H1 (cell line): Measurements from ENCODE around the gene CTTNBP2. TPM values are rescaled to one million over a fixed set of nuclear protein-coding genes. Genes with fewer than 3 reads are reported as not detected.

Source experiments
- CTCF ChIA-PET: fragments of 300-600 bp; sonication (Branson Sonifier 250); formaldehyde crosslinking; loops from one replicate; lab custom pipeline; 2021; ENCODE audit not compliant: partially characterized antibody; lab: Charles Lee
- POLR2A ChIA-PET: fragments of 300-600 bp; sonication (Branson Sonifier 250); formaldehyde crosslinking; loops from one replicate; lab custom pipeline; 2021; ENCODE audit warnings: inconsistent platforms; ENCODE audit not compliant: partially characterized antibody; lab: Charles Lee
- DNase-seq, 2 experiments: peaks; one replicate each; pipeline versions ENCODE4 v3.0.0 to v3.0.0-alpha.2; 2010 to 2022; ENCODE audit warnings: low spot score in 2 of 2, low read depth in 1 of 2, mixed read lengths in 1 of 2
- FAIRE-seq: peaks from 2 replicates; lab custom pipeline; 2011; peaks lifted over from hg19 to GRCh38; lab: Jason Lieb, UNC
- H2AFZ ChIP-seq: 2 replicates; pipeline ENCODE4 v1.8.1; 2012; ENCODE audit warnings: low read length, inconsistent platforms
- H2AK5ac ChIP-seq: 2 replicates; pipeline ENCODE4 v1.6.1; 2013; ENCODE audit warnings: low read depth, low read length
- H2BK120ac ChIP-seq: replicated peaks from 2 replicates; pipeline ENCODE3; 2013; ENCODE audit warnings: low read depth, low read length, inconsistent platforms
- H2BK12ac ChIP-seq: 2 replicates; pipeline ENCODE4 v1.6.1; 2013; ENCODE audit warnings: low read depth, low read length
- H2BK15ac ChIP-seq: 2 replicates; pipeline ENCODE4 v1.6.1; 2013; ENCODE audit warnings: low read length
- H2BK20ac ChIP-seq: 2 replicates; pipeline ENCODE4 v1.6.1; 2013; ENCODE audit warnings: low read length
- H2BK5ac ChIP-seq: 2 replicates; pipeline ENCODE4 v1.6.1; 2013; ENCODE audit warnings: low read depth, low read length
- H3K14ac ChIP-seq: 2 replicates; pipeline ENCODE4 v1.6.1; 2013; ENCODE audit warnings: inconsistent platforms; ENCODE audit not compliant: insufficient read length
- H3K18ac ChIP-seq: 2 replicates; pipeline ENCODE4 v1.6.1; 2013; ENCODE audit warnings: low read length; ENCODE audit errors: extremely low read depth
- H3K23ac ChIP-seq: 2 replicates; pipeline ENCODE4 v1.6.1; 2013; ENCODE audit warnings: inconsistent platforms; ENCODE audit not compliant: insufficient read length
- H3K23me2 ChIP-seq: 2 replicates; pipeline ENCODE4 v1.6.1; 2013; ENCODE audit warnings: low read depth, low read length
- H3K27ac ChIP-seq: 2 replicates; pipeline ENCODE4 v1.6.1; 2011; ENCODE audit warnings: low read depth, low read length, inconsistent platforms
- H3K27me3 ChIP-seq, 4 experiments: replicated peaks in 1 of 4; 1 replicate in 1 of 4; 2 replicates in 3 of 4; pipeline versions ENCODE4 v1.6.1 to v1.8.1; 2011 to 2013; ENCODE audit warnings: low read length in 3 of 4, mild to moderate bottlenecking in 3 of 4, inconsistent platforms in 2 of 4, mixed read lengths in 2 of 4, moderate library complexity in 1 of 4; ENCODE audit not compliant: control insufficient read depth in 3 of 4, insufficient read depth in 3 of 4; ENCODE audit errors: extremely low read depth in 1 of 4
- H3K36me3 ChIP-seq, 4 experiments: 2 replicates each; pipeline versions ENCODE4 v1.6.1 to v1.8.1; 2011 to 2013; ENCODE audit warnings: mild to moderate bottlenecking in 4 of 4, low read length in 3 of 4, moderate library complexity in 2 of 4, control low read depth in 1 of 4, inconsistent platforms in 1 of 4; ENCODE audit not compliant: insufficient read depth in 4 of 4, control insufficient read depth in 2 of 4
- H3K4ac ChIP-seq: replicated peaks from 2 replicates; pipeline ENCODE3; 2013; ENCODE audit warnings: low read length, low read depth, mixed read lengths, inconsistent platforms; ENCODE audit not compliant: insufficient read length
- H3K4me1 ChIP-seq, 4 experiments: replicated peaks in 1 of 4; 1 replicate in 1 of 4; 2 replicates in 3 of 4; pipeline versions ENCODE4 v1.6.1 to v1.8.1; 2011 to 2013; ENCODE audit warnings: low read length in 3 of 4, inconsistent platforms in 2 of 4, mixed read lengths in 1 of 4; ENCODE audit not compliant: insufficient read depth in 4 of 4, control insufficient read depth in 3 of 4
- H3K4me2 ChIP-seq, 2 experiments: 2 replicates each; pipeline versions ENCODE4 v1.6.1 to v1.8.1; 2011 to 2013; ENCODE audit warnings: low read depth in 2 of 2, low read length in 2 of 2, control low read depth in 1 of 2, inconsistent platforms in 1 of 2, mild to moderate bottlenecking in 1 of 2; ENCODE audit not compliant: insufficient read depth in 1 of 2
- H3K4me3 ChIP-seq, 4 experiments: fragments of 200-600, 300-600 bp in 1 of 4; sonication (generic), shearing (Covaris generic), sonication (Bioruptor Twin) in 1 of 4; 2 replicates each; pipeline versions ENCODE4 v1.5.1 to v1.8.1; 2011 to 2016; ENCODE audit warnings: low read length in 4 of 4, low read depth in 3 of 4, control low read depth in 2 of 4, inconsistent platforms in 2 of 4, mild to moderate bottlenecking in 2 of 4, mixed read lengths in 1 of 4, moderate library complexity in 1 of 4; ENCODE audit not compliant: insufficient read depth in 2 of 4; ENCODE audit errors: extremely low read depth in 1 of 4
- H3K56ac ChIP-seq: replicated peaks from 2 replicates; pipeline ENCODE3; 2013; ENCODE audit warnings: low read depth, mild to moderate bottlenecking, mixed read lengths, low read length, inconsistent platforms; ENCODE audit not compliant: insufficient read length
- H3K79me1 ChIP-seq: 2 replicates; pipeline ENCODE4 v1.6.1; 2013; ENCODE audit warnings: low read depth, low read length, control low read depth
- H3K79me2 ChIP-seq, 2 experiments: 2 replicates each; pipeline versions ENCODE4 v1.6.1 to v1.8.1; 2012 to 2013; ENCODE audit warnings: low read length in 2 of 2, mild to moderate bottlenecking in 2 of 2, inconsistent platforms in 1 of 2; ENCODE audit not compliant: insufficient read depth in 2 of 2, control insufficient read depth in 1 of 2
- H3K9ac ChIP-seq, 4 experiments: replicated peaks in 1 of 4; 1 replicate in 1 of 4; 2 replicates in 3 of 4; pipeline versions ENCODE4 v1.6.1 to v1.8.1; 2011 to 2013; ENCODE audit warnings: low read depth in 3 of 4, low read length in 3 of 4, control low read depth in 2 of 4, mild to moderate bottlenecking in 2 of 4, moderate library complexity in 2 of 4, inconsistent platforms in 1 of 4; ENCODE audit errors: extremely low read depth in 1 of 4
- H3K9me3 ChIP-seq, 2 experiments: 2 replicates each; pipeline versions ENCODE4 v1.6.1 to v1.8.1; 2012 to 2013; ENCODE audit warnings: mild to moderate bottlenecking in 2 of 2, moderate library complexity in 2 of 2, control low read depth in 1 of 2, inconsistent platforms in 1 of 2, low read depth in 1 of 2, low read length in 1 of 2, mixed read lengths in 1 of 2; ENCODE audit not compliant: insufficient read depth in 2 of 2
- H4K20me1 ChIP-seq, 2 experiments: replicated peaks in 1 of 2; 2 replicates each; pipeline versions ENCODE3 to v1.8.1; 2011 to 2013; ENCODE audit warnings: inconsistent platforms in 2 of 2, low read length in 2 of 2, mild to moderate bottlenecking in 1 of 2; ENCODE audit not compliant: insufficient read depth in 2 of 2, control insufficient read depth in 1 of 2
- H4K5ac ChIP-seq: 2 replicates; pipeline ENCODE4 v1.6.1; 2013; ENCODE audit warnings: low read length, low read depth, mixed read lengths, inconsistent platforms; ENCODE audit not compliant: insufficient read length
- H4K8ac ChIP-seq: 2 replicates; pipeline ENCODE4 v1.8.0; 2013; ENCODE audit warnings: mild to moderate bottlenecking, moderate library complexity, low read length, inconsistent platforms; ENCODE audit not compliant: insufficient read depth; ENCODE audit errors: extremely low read depth
- H4K91ac ChIP-seq: replicated peaks from 2 replicates; pipeline ENCODE3; 2013; ENCODE audit warnings: low read length, mixed read lengths, inconsistent platforms; ENCODE audit not compliant: insufficient read length
- CBX8 ChIP-seq: fragments of 300-800, 300-1000 bp; sonication (generic); IDR thresholded peaks from 2 replicates; pipeline ENCODE4 v1.7.1; 2016; ENCODE audit warnings: low read depth, low read length, borderline replicate concordance
- EGR1 ChIP-seq: IDR thresholded peaks from 2 replicates; pipeline ENCODE4 v1.6.1; 2011; ENCODE audit warnings: low read depth, low read length, borderline replicate concordance
- HDAC2 ChIP-seq, 2 experiments: fragments of 300-600 bp in 1 of 2; sonication (generic) in 1 of 2; IDR thresholded peaks; 2 replicates each; pipeline ENCODE4 v1.6.1; 2011 to 2012; ENCODE audit warnings: low read depth in 2 of 2, low read length in 2 of 2, mild to moderate bottlenecking in 2 of 2, moderate library complexity in 2 of 2, borderline replicate concordance in 1 of 2, inconsistent platforms in 1 of 2
- JUN ChIP-seq: IDR thresholded peaks from 2 replicates; pipeline ENCODE4 v1.6.1; 2011; ENCODE audit warnings: low read depth, mild to moderate bottlenecking, improper control_type of control experiment, low read length
- KDM5A ChIP-seq: fragments of 200-600 bp; IDR thresholded peaks from 2 replicates; pipeline ENCODE4 v1.7.1; 2012; ENCODE audit warnings: mild to moderate bottlenecking, low read length, inconsistent platforms, mixed read lengths
- RBBP5 ChIP-seq: IDR thresholded peaks from 2 replicates; pipeline ENCODE4 v1.7.1; 2012; ENCODE audit warnings: low read depth, mild to moderate bottlenecking, inconsistent platforms, low read length, moderate library complexity, borderline replicate concordance
- WGBS, 2 experiments: shearing (Covaris generic) in 1 of 2; methylation state at CpG; one replicate each; pipeline versions ENCODE4 v1.1.6 to v1.1.7; 2013 to 2015; ENCODE audit warnings: low lambda C conversion rate in 2 of 2, mixed read lengths in 2 of 2, inconsistent platforms in 1 of 2, low coverage in 1 of 2, missing lambda C conversion rate in 1 of 2; ENCODE audit not compliant: insufficient replicate concordance in 2 of 2, insufficient coverage in 1 of 2, insufficient read length in 1 of 2; ENCODE audit errors: extremely low coverage in 1 of 2, missing lambda C conversion rate in 1 of 2; 5-methylcytosine and 5-hydroxymethylcytosine counted together
- polyA plus RNA-seq, 7 experiments: library from polyadenylated mRNA; depleted of rRNA in 3 of 7; stranded (reverse) in 5 of 7; unstranded in 2 of 7; fragments of >200 nt in 5 of 7; fragments of 200-250 nt in 2 of 7; gene quantifications; 1 replicate in 5 of 7; 2 replicates in 1 of 7; 4 replicates in 1 of 7; pipeline versions ENCODE4 v1.2.1 to v1.2.3, GENCODE V29; 2011 to 2013; ENCODE audit warnings: missing spikeins in 2 of 7, mixed read lengths in 2 of 7
- total RNA-seq: library from RNA; stranded (reverse); fragmentation: NEBNext Ultra II Directional; extraction: Animal tissue kit (Norgen Biotek cat#: 25700); gene quantifications from 2 replicates; pipeline ENCODE4 v1.2.1, GENCODE V29; 2021

The CTTNBP2 gene
- total and polyA plus RNA-seq, 2 of the 8 experiments (the other 6 are each of a cell fraction or from before 2014, with no cell fraction given) = 15.3 to 35.1 TPM

- no peak overlapping the region for H2BK15ac ChIP-seq
- H2BK20ac ChIP-seq = no peak overlapping the region
- POLR2A ChIA-PET = no interaction called here
- H4K8ac ChIP-seq = no peak overlapping the region
- no peak overlapping the region for H4K91ac ChIP-seq
- H3K27ac ChIP-seq = no peak overlapping the region
- no peaks in the 10 kb centered on the region for H3K9me3 ChIP-seq
- H3K23me2 ChIP-seq = no peaks in the 10 kb centered on the region
- H2BK120ac ChIP-seq = no peak overlapping the region
- H3K79me1 ChIP-seq = no peaks in the 10 kb centered on the region
- H3K14ac ChIP-seq = no peak overlapping the region
- no peak for TF ChIP-seq HDAC2 (IDR thresholded peaks at IDR 0.05; ENCODE audit: borderline replicate concordance in 1 of 2, low read depth in 2 of 2, low read length in 2 of 2)
- TF ChIP-seq KDM5A = no peak
- TF ChIP-seq EGR1 = no peak
- no peak for TF ChIP-seq RBBP5
- no peak for TF ChIP-seq JUN
- TF ChIP-seq CBX8 = no peak
- TF ChIP-seq, all 59 proteins: peak for 0
- Histone ChIP-seq H4K20me1 (no peaks in the 10 kb centered on the region), H3K4me2 (no peak overlapping the region), H3K79me2 (no peaks in the 10 kb centered on the region), H3K56ac (no peak overlapping the region), H3K23ac (no peak overlapping the region), H2BK5ac (no peak overlapping the region), H3K9ac (no peak overlapping the region), H3K4me1 (no peaks in the 10 kb centered on the region), H3K18ac (no peak overlapping the region), H3K4me3 (no peak overlapping the region), H3K36me3 (peaks cover 3 to 49% (median 21%) of the 10 kb centered on the region in 4 experiments; a peak in 7 of 8 replicates), H2BK12ac (no peak overlapping the region), H2AFZ (no peak overlapping the region), H3K4ac (no peak overlapping the region), H3K27me3 (no peaks in the 10 kb centered on the region), H4K5ac (no peak overlapping the region), H2AK5ac (no peak overlapping the region)
- 90 to 100% methylated on average over 1 of the region's 1 CpG for WGBS, 2 experiments
- no peak for FAIRE-seq
- CTCF ChIA-PET = interaction anchor here (0.5 to 0.9 kb wide), 2 partner anchors 13 to 241 kb away, joined by 3 read pairs; no protein-coding TSS in a partner anchor
- no peak for DNase-seq
Measured at GRCh38 chr7:117764031-117764430, 109.2 kb downstream of the CTTNBP2 start.
